Stimulated activated memory B cell treated with anti-CD40 and anti-IgM and Interleukin-4, amounts not matched to agents 10 μg/mL and 1 μg/mL and 100 μg/mL, for 72 hours (primary cell): Measurements from ENCODE around the gene PCDH11X.
"Not testable (repeated sequence)": the region's sequence is repeated elsewhere in the genome, so short reads cannot be mapped to it uniquely, and the experiment has no call there.

Experiments used
- ATAC-seq: fragments of 150-1000 bp; cut with Tn5 transposase; 2 replicates; pipeline ENCODE4 v1.10.0; 2021
- H3K27ac Mint-ChIP-seq: one replicate; pipeline ENCODE4 v1.8.0; 2022; ENCODE audit warnings: mild to moderate bottlenecking, mixed read lengths
- H3K27me3 Mint-ChIP-seq: one replicate; pipeline ENCODE4 v1.8.0; 2022; ENCODE audit warnings: mixed read lengths
- H3K36me3 Mint-ChIP-seq: one replicate; pipeline ENCODE4 v1.8.0; 2022; ENCODE audit warnings: mixed read lengths
- H3K4me1 Mint-ChIP-seq: one replicate; pipeline ENCODE4 v1.8.0; 2022; ENCODE audit warnings: mixed read lengths
- H3K4me3 Mint-ChIP-seq: one replicate; pipeline ENCODE4 v1.8.0; 2022; ENCODE audit warnings: mild to moderate bottlenecking, moderate library complexity, mixed read lengths
- H3K9me3 Mint-ChIP-seq: one replicate; pipeline ENCODE4 v1.8.0; 2022; ENCODE audit warnings: mixed read lengths

Gene PCDH11X

GRCh38 chrX:91779135-91779534 lies at the start of gene PCDH11X:
Gene PCDH11X, plus strand, starts transcription at chrX:91779375. Its CDS starts 56,130 bp downstream, at chrX:91835505.
- not testable (repeated sequence) for H3K4me1 Mint-ChIP-seq, H3K4me3 Mint-ChIP-seq, H3K27ac Mint-ChIP-seq, H3K27me3 Mint-ChIP-seq, ATAC-seq, H3K9me3 Mint-ChIP-seq, H3K36me3 Mint-ChIP-seq

GRCh38 chrX:91747446-91747845 lies 31.7 kb upstream of the PCDH11X start:
- H3K36me3 Mint-ChIP-seq, H3K27me3 Mint-ChIP-seq, H3K4me3 Mint-ChIP-seq, H3K27ac Mint-ChIP-seq, H3K4me1 Mint-ChIP-seq, ATAC-seq, H3K9me3 Mint-ChIP-seq: not testable (repeated sequence)

GRCh38 chrX:91753022-91753421 lies 26.2 kb upstream of the PCDH11X start:
- not testable (repeated sequence) for H3K36me3 Mint-ChIP-seq, ATAC-seq, H3K9me3 Mint-ChIP-seq, H3K27ac Mint-ChIP-seq, H3K4me3 Mint-ChIP-seq, H3K27me3 Mint-ChIP-seq, H3K4me1 Mint-ChIP-seq

GRCh38 chrX:91770619-91771488 lies 8.3 kb upstream of the PCDH11X start:
- H3K9me3 Mint-ChIP-seq, H3K36me3 Mint-ChIP-seq, H3K27ac Mint-ChIP-seq, H3K4me1 Mint-ChIP-seq, H3K27me3 Mint-ChIP-seq, H3K4me3 Mint-ChIP-seq: not testable (repeated sequence)
- ATAC-seq = peak; percentile 68

GRCh38 chrX:91773943-91774342 lies 5.2 kb upstream of the PCDH11X start:
- not testable (repeated sequence) for ATAC-seq, H3K4me3 Mint-ChIP-seq, H3K9me3 Mint-ChIP-seq, H3K27me3 Mint-ChIP-seq, H3K4me1 Mint-ChIP-seq, H3K27ac Mint-ChIP-seq, H3K36me3 Mint-ChIP-seq

- not testable (repeated sequence) for H3K4me1 Mint-ChIP-seq, H3K36me3 Mint-ChIP-seq, H3K9me3 Mint-ChIP-seq, H3K27ac Mint-ChIP-seq, H3K4me3 Mint-ChIP-seq, ATAC-seq, H3K27me3 Mint-ChIP-seq
These were observed 833 bp downstream of the PCDH11X start for GRCh38 chrX:91780008-91780407.

- not testable (repeated sequence) for H3K27me3 Mint-ChIP-seq, H3K36me3 Mint-ChIP-seq, ATAC-seq, H3K4me3 Mint-ChIP-seq, H3K27ac Mint-ChIP-seq, H3K4me1 Mint-ChIP-seq, H3K9me3 Mint-ChIP-seq
These were observed 1.5 kb downstream of the PCDH11X start for GRCh38 chrX:91780698-91781097.

- not testable (repeated sequence) for ATAC-seq, H3K9me3 Mint-ChIP-seq, H3K27me3 Mint-ChIP-seq, H3K4me3 Mint-ChIP-seq, H3K36me3 Mint-ChIP-seq, H3K4me1 Mint-ChIP-seq, H3K27ac Mint-ChIP-seq
These were observed 2.6 kb downstream of the PCDH11X start for GRCh38 chrX:91781553-91782298.

GRCh38 chrX:91782825-91783224 lies 3.6 kb downstream of the PCDH11X start:
- H3K4me1 Mint-ChIP-seq, ATAC-seq, H3K4me3 Mint-ChIP-seq: not testable (repeated sequence)

GRCh38 chrX:91817537-91817936 lies 38.4 kb downstream of the PCDH11X start:
- not testable (repeated sequence) for H3K36me3 Mint-ChIP-seq, H3K9me3 Mint-ChIP-seq, ATAC-seq, H3K4me1 Mint-ChIP-seq, H3K27me3 Mint-ChIP-seq, H3K27ac Mint-ChIP-seq, H3K4me3 Mint-ChIP-seq

More at GRCh38 chrX:91782825-91783224, 3.6 kb downstream of the PCDH11X start:
- not testable (repeated sequence) for H3K27ac Mint-ChIP-seq, H3K36me3 Mint-ChIP-seq, H3K27me3 Mint-ChIP-seq, H3K9me3 Mint-ChIP-seq

GRCh38 chrX:91825321-91825720 lies 46.1 kb downstream of the PCDH11X start:
- H3K27me3 Mint-ChIP-seq, H3K36me3 Mint-ChIP-seq, H3K9me3 Mint-ChIP-seq, H3K4me3 Mint-ChIP-seq, H3K27ac Mint-ChIP-seq, H3K4me1 Mint-ChIP-seq, ATAC-seq: not testable (repeated sequence)
